Astrocyte of the hippocampus (primary cell): ENCODE results near the gene PTGER1.

Source experiments
- DNase-seq: peaks from one replicate; pipeline ENCODE4 v3.0.0; 2011; ENCODE audit warnings: low read depth, low spot score

The PTGER1 gene

DNA sequence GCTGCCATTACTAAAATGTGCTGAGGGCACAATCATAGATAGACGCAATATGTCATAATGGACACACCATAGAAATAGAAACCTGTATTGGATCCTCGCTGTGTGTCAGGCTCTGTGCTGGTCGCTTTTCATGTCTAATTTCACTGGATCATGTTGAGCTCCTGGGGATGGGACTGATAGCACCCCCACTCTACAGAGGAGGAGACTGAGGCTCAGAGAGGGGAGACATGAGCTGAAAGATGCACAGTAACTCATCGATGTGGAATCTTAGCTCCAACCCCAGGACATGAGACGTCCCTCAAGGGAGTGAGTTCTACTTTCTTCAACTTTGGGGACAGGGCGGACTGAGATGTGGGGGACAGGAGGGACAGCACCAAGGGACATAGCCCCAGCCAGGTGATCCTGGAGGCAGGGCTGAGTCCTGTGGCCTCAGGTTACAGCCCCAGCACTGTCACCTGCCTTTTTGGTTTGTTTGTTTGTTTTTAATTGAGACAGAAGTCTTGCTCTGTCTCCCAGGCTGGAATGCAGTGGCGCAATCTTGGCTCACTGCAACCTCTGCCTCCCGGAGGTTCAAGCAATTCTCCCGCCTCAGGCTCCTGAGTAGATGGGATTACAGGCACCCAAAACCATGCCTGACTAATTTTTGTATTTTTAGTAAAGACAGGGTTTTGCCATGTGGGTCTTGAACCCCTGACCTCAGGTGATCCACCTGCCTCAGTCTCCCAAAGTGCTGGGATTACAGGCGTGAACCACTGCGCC is 27.4 kb upstream of the PTGER1 start:
- no peak for DNase-seq

GRCh38 chr19:14497228-14497921 is 22.2 kb upstream of the PTGER1 start:
- peak; percentile 36 for DNase-seq

GRCh38 chr19:14496834-14497227 is 21.7 kb upstream of the PTGER1 start:
- no peak for DNase-seq

DNA sequence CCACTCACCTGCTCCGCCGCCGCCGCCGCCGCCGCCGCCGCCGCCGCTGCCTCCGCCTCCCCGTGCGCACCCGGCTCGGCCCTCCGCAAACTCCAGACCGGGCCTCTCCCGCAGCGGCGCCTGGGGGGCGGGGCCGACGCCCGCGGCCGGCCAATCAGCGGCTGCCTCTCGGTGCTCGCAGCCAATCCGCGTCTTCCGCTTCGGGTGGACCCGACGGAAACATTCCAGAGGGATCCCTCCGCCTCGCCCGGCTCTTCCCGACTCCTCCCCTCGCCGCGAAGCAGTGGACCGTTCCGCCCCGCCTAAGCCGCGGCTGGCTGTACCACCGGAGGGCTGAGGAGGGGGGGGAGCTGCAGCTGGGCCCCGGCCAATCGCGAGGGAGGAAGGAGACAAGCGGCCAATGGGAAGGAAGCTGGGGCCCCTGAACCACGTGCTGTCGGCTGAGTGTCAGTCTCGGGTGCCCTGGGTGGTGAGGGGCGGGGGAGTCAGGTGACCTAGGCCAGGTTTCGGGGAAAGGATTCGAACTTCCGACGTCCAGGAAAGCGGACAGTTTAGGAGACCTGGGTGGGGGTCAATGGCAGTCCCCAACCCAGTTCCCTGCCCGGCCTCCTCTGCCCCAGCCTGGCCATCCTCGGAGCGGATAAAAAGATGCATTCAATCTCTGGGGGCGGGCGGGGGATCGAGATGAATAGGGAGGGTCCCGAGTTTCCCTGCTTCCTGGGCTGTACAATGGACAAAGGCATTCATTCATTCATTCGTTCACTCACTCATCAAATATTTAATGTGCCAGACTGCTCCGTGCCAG is 21.1 kb upstream of the PTGER1 start, which contains the start of gene GIPC1:
TSS of gene GIPC1 (minus strand) at position 99 of the 805 bp plus-strand sequence. CDS start 13,151 bp downstream, outside the sequence.
- DNase-seq: peak; percentile 100

DNA sequence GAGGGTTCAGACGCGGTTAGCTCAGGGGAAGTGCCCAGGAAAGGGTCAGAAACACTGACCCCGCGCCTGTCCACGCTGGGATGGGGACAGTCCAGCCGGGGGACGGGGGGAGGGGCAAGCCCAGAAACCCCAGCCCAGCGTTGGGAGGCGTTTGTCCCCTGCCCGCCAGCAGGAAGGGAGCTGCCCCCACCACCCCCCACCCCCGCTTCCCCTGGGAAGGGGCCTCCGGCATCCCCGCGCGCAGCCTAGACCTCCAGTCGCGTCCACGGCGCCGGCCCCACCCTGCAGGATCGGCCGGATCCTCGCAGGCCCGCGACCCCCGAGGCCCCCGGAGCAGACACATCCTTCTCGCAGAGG is 20.5 kb upstream of the PTGER1 start:
- DNase-seq: no peak

DNA sequence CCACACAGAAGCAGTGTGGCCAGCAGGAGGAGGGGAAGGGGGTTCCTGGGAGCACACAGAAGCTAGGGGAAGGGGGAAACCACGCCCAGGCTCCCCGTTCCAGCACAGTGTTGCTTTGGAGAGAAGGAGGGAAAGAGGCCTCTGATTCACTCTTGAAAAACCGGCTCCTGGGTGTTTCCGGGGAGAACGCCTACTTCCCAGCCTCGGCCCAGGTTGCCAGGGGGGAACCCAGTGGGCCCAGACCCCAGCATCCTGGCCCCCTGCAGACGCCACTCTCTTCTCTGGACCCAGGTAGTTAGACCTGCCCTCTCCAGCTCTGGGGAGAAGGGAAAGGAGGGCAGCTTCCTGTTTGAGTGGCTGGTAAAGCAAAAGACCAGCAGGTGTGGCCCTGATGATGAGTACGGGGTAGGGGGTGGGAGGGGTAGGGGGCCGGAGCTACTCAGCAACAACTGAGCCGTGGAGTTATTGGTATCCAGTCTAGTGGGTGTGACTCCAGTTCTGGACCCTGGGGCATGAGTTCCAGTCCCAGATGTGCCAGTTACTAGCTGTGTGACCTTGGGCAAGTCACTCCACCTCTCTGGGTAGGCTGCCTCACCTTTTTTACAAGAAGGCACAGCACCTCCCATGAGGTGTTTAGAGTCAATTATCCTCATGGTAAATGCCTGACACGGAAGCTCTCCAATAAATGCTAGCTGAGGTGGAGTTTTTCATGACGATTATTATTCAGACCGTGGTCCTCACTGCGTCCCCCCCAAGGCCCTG is 19.9 kb upstream of the PTGER1 start:
- DNase-seq: no peak

GRCh38 chr19:14494411-14494810 is 19.3 kb upstream of the PTGER1 start:
- no peak for DNase-seq

DNA sequence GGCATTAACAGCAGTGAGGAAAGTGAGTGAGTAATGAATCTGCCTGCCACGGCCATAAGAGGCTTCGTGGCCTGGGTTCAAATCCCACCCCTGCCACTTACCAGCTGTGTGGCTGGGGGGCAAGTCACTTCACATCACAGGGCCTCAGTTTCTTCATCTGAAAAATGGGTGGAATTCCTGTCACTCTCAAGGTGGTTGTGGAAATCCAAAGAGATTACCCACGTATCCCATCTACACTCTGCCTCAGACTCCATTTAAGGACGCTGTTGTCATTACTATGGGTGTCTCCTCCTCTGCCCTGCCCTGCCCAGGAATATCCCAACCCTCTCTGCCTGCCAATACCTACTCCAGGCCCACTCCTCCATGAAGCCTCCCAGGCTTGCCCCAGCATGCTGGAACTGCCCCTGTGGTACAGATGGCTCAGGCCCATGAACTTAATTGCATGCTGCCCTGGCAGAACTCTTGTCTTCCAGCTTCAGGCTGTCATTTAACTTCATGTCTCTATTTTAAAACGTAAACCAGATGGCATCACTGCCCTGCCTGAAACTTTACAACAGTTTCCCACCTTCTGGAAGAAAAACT is 17.7 kb upstream of the PTGER1 start:
- DNase-seq: no peak

DNA sequence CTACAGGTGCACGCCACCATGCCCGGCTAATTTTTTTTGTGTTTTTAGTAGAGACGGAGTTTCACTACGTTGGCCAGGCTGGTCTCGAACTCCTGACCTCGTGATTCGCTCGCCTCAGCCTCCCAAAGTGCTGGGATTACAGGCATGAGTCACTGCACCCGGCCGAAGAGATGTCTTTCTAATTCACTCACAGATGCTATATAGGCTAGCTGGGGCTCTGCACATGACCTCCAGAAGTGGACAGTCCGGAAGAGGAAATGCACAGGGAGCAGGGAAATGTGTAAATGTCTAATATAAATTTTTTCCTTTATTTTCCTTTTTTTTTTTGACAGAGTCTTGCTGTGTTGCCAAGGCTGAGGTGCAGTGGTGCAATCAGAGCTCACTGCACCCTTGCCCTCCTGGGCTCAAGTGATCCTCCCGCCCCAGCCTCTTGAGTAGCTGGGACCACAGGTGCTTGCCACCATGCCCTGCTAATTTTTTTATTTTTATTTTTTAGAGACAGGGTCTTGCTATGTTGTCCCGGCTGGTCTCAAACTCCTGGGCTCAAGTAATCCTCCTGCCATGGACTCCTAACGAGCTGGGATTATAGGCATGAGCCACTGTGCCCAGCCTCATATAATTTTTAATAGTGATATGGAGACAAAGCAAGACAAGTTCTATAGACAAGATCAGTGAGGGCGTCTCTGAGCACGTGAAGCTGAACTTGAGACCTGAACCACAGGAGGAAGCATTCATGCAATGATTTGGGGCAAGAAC is 12.4 kb upstream of the PTGER1 start:
- no peak for DNase-seq

- no peak for DNase-seq
Observed at GRCh38 chr19:14482172-14482941, 7.2 kb upstream of the PTGER1 start.

DNA sequence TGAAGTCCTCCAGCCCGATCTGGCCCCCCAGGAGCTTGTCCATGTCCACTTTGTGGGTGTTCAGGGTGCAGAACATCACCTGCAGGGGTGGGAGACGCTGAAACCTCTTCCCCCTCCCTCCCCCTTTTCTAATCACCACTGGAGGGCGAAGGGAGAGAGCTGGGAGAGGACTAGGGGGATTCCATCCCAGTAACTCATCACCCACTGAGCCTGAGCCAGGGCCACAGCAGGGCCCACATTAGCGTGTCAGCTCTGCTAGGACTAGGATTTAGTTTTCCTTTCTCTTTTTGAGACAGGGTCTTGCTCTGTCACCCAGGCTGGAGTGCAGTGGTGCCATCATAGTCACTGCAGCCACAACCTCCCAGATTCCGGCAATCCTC is 5.5 kb upstream of the PTGER1 start:
- DNase-seq: peak; percentile 70

DNA sequence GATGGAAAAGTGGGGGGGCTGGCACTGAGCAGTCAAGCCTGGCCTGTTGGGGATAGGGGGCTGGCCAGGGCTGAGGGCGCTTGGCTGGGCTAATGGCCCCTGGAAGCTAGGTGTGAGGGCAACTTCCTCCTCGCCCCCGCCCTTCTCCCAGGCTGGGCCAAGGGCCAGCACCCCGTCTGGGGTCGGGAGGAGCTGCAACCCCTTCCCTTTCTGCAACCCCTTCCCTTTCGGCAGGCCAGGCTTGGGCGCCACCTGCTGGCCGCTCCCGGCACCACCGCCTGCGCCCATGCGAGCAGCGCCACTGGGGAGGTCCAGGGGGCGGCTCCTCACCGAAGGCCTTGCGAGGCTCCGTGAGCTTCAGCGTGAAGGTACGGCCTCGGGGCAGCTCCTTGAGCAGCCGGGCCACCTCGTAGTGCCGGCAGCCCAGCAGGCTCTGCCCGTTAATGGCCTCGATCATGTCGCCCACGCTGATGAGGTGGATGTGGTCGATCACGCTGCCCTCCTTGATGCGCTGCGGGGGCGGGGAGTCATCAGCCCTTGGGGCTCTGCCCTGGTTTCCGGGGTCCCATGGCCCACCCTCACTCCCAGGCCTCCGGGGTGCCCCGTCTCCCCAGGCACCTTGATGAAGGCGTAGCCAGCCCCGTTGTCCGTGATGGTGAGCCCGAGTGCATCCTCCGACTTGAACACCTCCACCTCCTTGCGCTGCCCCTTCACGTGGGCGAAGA is 5.0 kb upstream of the PTGER1 start:
- peak; percentile 73 for DNase-seq

- DNase-seq: no peak
Observed at GRCh38 chr19:14479309-14479974, 4.3 kb upstream of the PTGER1 start.

GRCh38 chr19:14478113-14478545 is 3.0 kb upstream of the PTGER1 start:
- DNase-seq: no peak

DNA sequence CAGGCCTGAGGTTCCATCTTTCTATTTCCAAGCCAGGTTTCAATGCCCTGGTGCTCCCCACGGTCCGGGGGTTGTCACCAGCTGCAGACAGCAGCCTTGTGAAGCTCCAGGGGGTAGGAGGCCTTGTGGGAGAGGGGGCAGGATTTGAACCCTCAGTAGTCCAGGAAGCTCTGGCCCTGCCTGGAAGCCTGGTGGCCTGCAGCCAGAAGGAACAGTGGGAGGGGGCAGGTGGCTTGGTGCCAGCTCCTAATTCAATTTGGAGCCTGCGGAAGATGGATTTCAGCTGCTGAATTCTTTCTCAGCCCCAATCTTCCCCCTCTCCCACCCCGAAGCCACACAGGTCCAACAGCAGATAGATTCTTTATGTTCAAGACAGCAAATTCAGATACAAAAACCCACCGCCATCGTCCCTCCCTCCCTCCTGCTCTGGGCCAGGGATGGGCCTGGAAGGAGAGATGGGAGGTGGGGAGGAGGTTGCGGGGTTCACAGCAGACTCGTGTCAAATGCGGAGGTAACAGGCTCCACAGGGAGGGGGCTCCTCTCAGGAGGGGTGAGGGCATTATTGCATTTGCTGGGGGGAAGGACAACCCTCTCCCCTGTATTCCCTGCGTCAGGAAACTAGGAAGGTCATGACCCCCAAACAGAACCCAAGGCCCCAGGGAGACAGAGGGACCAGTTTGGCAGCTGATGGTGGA is 2.4 kb upstream of the PTGER1 start:
- peak; percentile 76 for DNase-seq

DNA sequence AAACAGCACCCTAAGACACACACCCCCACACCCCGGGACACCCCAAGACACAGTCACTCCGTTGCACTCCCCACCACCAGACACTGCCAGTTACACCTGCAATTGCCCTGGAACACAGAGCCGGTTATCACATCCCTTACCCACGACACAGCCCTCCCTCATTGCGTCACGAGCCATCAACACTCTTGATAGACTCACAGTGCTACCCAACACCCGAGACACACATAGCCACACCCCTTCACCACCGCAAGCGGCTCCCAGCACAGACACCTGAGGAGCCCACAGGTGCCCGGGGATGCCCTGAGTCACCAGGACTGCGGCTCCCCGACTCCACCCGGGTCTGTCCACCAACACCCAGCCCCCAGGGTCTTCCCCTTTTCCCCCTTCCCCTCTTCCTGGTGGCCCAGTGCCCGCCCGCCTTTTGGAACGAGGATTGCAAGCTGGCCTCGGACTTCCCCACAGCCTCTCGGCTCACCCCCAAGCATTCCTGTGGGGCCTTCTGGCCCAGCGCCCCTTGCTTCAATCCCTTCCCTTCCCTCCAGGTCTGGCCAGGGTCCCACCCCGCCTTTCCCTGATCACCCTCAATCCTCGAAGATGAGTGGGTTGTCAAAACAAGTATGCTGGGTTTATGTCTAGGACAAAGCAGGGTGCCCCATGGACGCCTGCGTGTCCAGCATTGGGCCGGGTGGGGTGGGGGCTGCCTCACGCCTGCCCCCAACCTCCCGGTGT is 1.7 kb upstream of the PTGER1 start:
- DNase-seq: peak; percentile 90

- DNase-seq: no peak
Observed at GRCh38 chr19:14476327-14476672, 1.1 kb upstream of the PTGER1 start.
